HepG2 (cell line): Measurements from ENCODE around the gene LDAH. TPM values are rescaled to one million over a fixed set of nuclear protein-coding genes. Genes with fewer than 3 reads are reported as not detected.
A peak's percentile ranks its signal among the peaks of the same experiment; 100 is the strongest.

Source experiments
- DMAP1 ChIP-seq: IDR thresholded peaks from 2 replicates; pipeline ENCODE4 v1.6.1; 2016
- HIC2 ChIP-seq: sonication (generic); formaldehyde crosslinking; IDR thresholded peaks from 2 replicates; pipeline ENCODE4 v1.9.0; 2022; ENCODE audit warnings: low read depth, missing genetic modification reagents
- HMGA1 ChIP-seq: sonication (generic); formaldehyde crosslinking; conservative IDR thresholded peaks from 2 replicates; pipeline ENCODE4 v1.4.0; 2020; ENCODE audit warnings: missing genetic modification reagents
- HNF4A ChIP-seq: sonication (generic); formaldehyde crosslinking; IDR thresholded peaks from 2 replicates; pipeline ENCODE4 v1.4.0; 2020; ENCODE audit warnings: missing genetic modification reagents
- HOXA3 ChIP-seq: sonication (generic); formaldehyde crosslinking; IDR thresholded peaks from 2 replicates; pipeline ENCODE4 v1.5.0; 2020; ENCODE audit warnings: missing genetic modification reagents
- IKZF5 ChIP-seq: IDR thresholded peaks from 2 replicates; pipeline ENCODE4 v1.6.1; 2018; ENCODE audit warnings: missing genetic modification reagents, mild to moderate bottlenecking, missing compliant biosample characterization
- KDM1A ChIP-seq: IDR thresholded peaks from 2 replicates; pipeline ENCODE4 v1.6.1; 2016; ENCODE audit warnings: missing compliant biosample characterization
- NFKBIZ ChIP-seq: IDR thresholded peaks from 2 replicates; pipeline ENCODE4 v1.6.1; 2018; ENCODE audit warnings: missing genetic modification reagents, missing compliant biosample characterization
- NR2C2 ChIP-seq: sonication (generic); formaldehyde crosslinking; IDR thresholded peaks from 2 replicates; pipeline ENCODE4 v1.4.0; 2020; ENCODE audit warnings: missing genetic modification reagents, mild to moderate bottlenecking, moderate library complexity, borderline replicate concordance
- RFX1 ChIP-seq: fragments of 450-650 bp; IDR thresholded peaks from 2 replicates; pipeline ENCODE4 v1.6.1; 2017
- ZBTB42 ChIP-seq: sonication (generic); formaldehyde crosslinking; IDR thresholded peaks from 2 replicates; pipeline ENCODE4 v1.5.0; 2020; ENCODE audit warnings: mild to moderate bottlenecking, missing genetic modification reagents
- ZHX1 ChIP-seq: sonication (generic); formaldehyde crosslinking; IDR thresholded peaks from 2 replicates; pipeline ENCODE4 v1.8.1; 2022; ENCODE audit warnings: low read depth, mild to moderate bottlenecking, missing genetic modification reagents
- ZNF20 ChIP-seq: sonication (generic); formaldehyde crosslinking; IDR thresholded peaks from 2 replicates; pipeline ENCODE4 v1.4.0; 2020; ENCODE audit warnings: mild to moderate bottlenecking, moderate library complexity, missing genetic modification reagents
- ZNF296 ChIP-seq: sonication (generic); formaldehyde crosslinking; conservative IDR thresholded peaks from 2 replicates; pipeline ENCODE4 v1.5.0; 2020; ENCODE audit warnings: mild to moderate bottlenecking, missing genetic modification reagents
- ZNF362 ChIP-seq: sonication (generic); formaldehyde crosslinking; IDR thresholded peaks from 2 replicates; pipeline ENCODE4 v1.4.0; 2020; ENCODE audit warnings: missing genetic modification reagents, mild to moderate bottlenecking, borderline replicate concordance
- ZNF546 ChIP-seq: sonication (generic); formaldehyde crosslinking; conservative IDR thresholded peaks from 2 replicates; pipeline ENCODE4 v1.8.1; 2023; ENCODE audit warnings: mild to moderate bottlenecking, missing genetic modification reagents
- ZNF552 ChIP-seq: sonication (generic); formaldehyde crosslinking; IDR thresholded peaks from 2 replicates; pipeline ENCODE4 v1.9.0; 2022; ENCODE audit warnings: missing genetic modification reagents, mild to moderate bottlenecking, borderline replicate concordance
- ZNF556 ChIP-seq: sonication (generic); formaldehyde crosslinking; IDR thresholded peaks from 2 replicates; pipeline ENCODE4 v1.4.0; 2020; ENCODE audit warnings: mild to moderate bottlenecking, missing genetic modification reagents, borderline replicate concordance
- ZNF629 ChIP-seq: sonication (generic); formaldehyde crosslinking; conservative IDR thresholded peaks from 2 replicates; pipeline ENCODE4 v1.5.0; 2020; ENCODE audit warnings: missing genetic modification reagents
- ZNF713 ChIP-seq: sonication (generic); formaldehyde crosslinking; IDR thresholded peaks from 2 replicates; pipeline ENCODE4 v1.4.0; 2020; ENCODE audit warnings: mild to moderate bottlenecking, missing genetic modification reagents
- ZNF749 ChIP-seq: sonication (generic); formaldehyde crosslinking; IDR thresholded peaks from 2 replicates; pipeline ENCODE4 v1.8.0; 2022; ENCODE audit warnings: mild to moderate bottlenecking, missing genetic modification reagents, moderate library complexity, borderline replicate concordance
- polyA plus RNA-seq, 8 experiments: library from polyadenylated mRNA; depleted of rRNA in 3 of 8; stranded (reverse) in 7 of 8; unstranded in 1 of 8; fragments of >200 nt; fragmentation: Illumina TruSeq in 4 of 8; extraction: Trizol in 4 of 8; gene quantifications; 2 replicates each; pipeline versions ENCODE4 v1.2.1 to v1.2.3, GENCODE V29; 2011 to 2016; ENCODE audit warnings: low read depth in 4 of 8, missing spikeins in 1 of 8, mixed read lengths in 1 of 8; ENCODE audit not compliant: insufficient read depth in 1 of 8
- total RNA-seq, 5 experiments: library from RNA; depleted of rRNA; stranded (reverse); fragments of >200 nt; fragmentation: Illumina TruSeq; extraction: Trizol; gene quantifications; 2 replicates each; pipeline ENCODE4 v1.2.3, GENCODE V29; 2016; ENCODE audit warnings: low read depth in 1 of 5

LDAH gene
- total and polyA plus RNA-seq, 2 of the 13 experiments (the other 11 are each of a cell fraction or from before 2014, with no cell fraction given), result 28.8 to 46.2 TPM

- no peak for TF ChIP-seq ZNF713 (CRISPR knock-in tag)
- no peak for TF ChIP-seq HIC2
- TF ChIP-seq ZNF362, result no peak
- TF ChIP-seq DMAP1 (CRISPR knock-in tag), result no peak
- TF ChIP-seq ZNF749 (CRISPR knock-in tag), result no peak
- no peak for TF ChIP-seq ZNF552
- no peak for TF ChIP-seq ZNF546 (CRISPR knock-in tag)
- 0 out of 2 replicates have a peak, but pooled peaks have one; percentile 13 for TF ChIP-seq HOXA3
- no peak for TF ChIP-seq NR2C2 (CRISPR knock-in tag)
- no peak for TF ChIP-seq HMGA1 (CRISPR knock-in tag)
- no peak for TF ChIP-seq ZHX1 (CRISPR knock-in tag)
- TF ChIP-seq RFX1, result no peak
- TF ChIP-seq ZBTB42 (CRISPR knock-in tag), result no peak
- no peak for TF ChIP-seq ZNF296
- no peak for TF ChIP-seq KDM1A (CRISPR knock-in tag)
- TF ChIP-seq ZNF629, result no peak
- 0 out of 2 replicates have a peak, but pooled peaks have one; percentile 10 for TF ChIP-seq HNF4A (CRISPR knock-in tag)
- TF ChIP-seq NFKBIZ (CRISPR knock-in tag), result no peak
- no peak for TF ChIP-seq ZNF20 (CRISPR knock-in tag)
- no peak for TF ChIP-seq ZNF556 (CRISPR knock-in tag)
- no peak for TF ChIP-seq IKZF5 (CRISPR knock-in tag)
These were observed 145.4 kb downstream of the LDAH start (continued) for GRCh38 chr2:20677301-20678085.
